PC-9 (cell line): ENCODE data around the gene TAS2R4.
A peak's percentile ranks its signal among the peaks of the same experiment; 100 is the strongest.

Source experiments
- EZH2 ChIP-seq: fragments of 200-600 bp; sonication (generic); IDR thresholded peaks from 2 replicates; pipeline ENCODE4 v1.8.0; 2017; ENCODE audit warnings: antibody characterized with exemption, low read depth
- TF ChIP-seq, protein P1 (sequence below): fragments of 200-600 bp; sonication (generic); conservative IDR thresholded peaks from 2 replicates; pipeline ENCODE4 v1.6.1; 2017; ENCODE audit warnings: mixed run types, antibody characterized with exemption, mild to moderate bottlenecking, moderate library complexity

DNA sequence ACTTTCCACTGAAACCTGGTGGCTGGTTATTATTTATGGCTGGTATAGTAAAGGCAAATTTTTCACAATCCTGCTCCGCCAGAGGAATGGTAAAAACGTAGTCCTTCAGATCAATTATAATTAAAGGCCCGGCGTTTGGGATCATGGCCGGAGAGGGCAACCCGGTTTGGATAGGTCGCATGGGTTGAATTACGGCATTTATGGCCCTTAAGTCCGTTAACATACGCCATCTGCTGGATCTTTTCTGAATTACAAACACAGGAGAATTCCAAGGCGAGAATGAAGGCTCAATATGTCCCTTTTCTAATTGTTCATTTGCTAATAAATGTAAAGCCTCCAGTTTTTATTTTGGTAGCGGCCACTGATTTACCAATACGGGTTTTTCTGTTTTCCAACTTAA lies 23.8 kb upstream of the TAS2R4 start:
- TF ChIP-seq, protein P1, sequence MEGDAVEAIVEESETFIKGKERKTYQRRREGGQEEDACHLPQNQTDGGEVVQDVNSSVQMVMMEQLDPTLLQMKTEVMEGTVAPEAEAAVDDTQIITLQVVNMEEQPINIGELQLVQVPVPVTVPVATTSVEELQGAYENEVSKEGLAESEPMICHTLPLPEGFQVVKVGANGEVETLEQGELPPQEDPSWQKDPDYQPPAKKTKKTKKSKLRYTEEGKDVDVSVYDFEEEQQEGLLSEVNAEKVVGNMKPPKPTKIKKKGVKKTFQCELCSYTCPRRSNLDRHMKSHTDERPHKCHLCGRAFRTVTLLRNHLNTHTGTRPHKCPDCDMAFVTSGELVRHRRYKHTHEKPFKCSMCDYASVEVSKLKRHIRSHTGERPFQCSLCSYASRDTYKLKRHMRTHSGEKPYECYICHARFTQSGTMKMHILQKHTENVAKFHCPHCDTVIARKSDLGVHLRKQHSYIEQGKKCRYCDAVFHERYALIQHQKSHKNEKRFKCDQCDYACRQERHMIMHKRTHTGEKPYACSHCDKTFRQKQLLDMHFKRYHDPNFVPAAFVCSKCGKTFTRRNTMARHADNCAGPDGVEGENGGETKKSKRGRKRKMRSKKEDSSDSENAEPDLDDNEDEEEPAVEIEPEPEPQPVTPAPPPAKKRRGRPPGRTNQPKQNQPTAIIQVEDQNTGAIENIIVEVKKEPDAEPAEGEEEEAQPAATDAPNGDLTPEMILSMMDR, result peak; percentile 70
- no peak for TF ChIP-seq EZH2
